HG03342 (cell line): ENCODE data around the gene SEC22B.
"Not testable (repeated sequence)": the region's sequence is repeated elsewhere in the genome, so short reads cannot be mapped to it uniquely, and the experiment has no call there.

Source experiments
- ATAC-seq: cut with Tn5 transposase; IDR thresholded peaks from one replicate; pipeline ENCODE4 v1.9.1; 2021; ENCODE audit warnings: mild to moderate bottlenecking, moderate library complexity; ENCODE audit not compliant: unreplicated experiment

SEC22B gene

GRCh38 chr1:120149420-120150059, 26.8 kb downstream of the SEC22B start:
- not testable (repeated sequence) for ATAC-seq

DNA sequence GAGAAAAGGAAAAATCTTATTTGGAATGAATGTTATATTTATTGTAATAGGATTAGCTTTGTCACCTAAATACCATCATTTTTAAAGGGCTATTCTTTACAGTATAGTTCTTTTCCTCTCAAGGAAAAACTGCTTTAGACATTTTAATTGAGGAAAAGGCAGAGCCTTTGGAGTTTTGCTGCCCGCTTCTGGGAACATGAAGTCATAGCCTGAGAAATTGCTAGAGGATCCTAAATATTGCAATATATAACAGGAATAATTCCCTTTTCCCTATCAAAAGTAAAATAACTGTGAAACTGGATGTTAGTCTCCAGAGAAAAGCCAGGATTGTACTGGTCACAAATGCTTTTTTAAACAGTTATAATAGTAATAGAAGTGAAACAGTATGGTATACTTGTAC, 30.5 kb downstream of the SEC22B start:
- not testable (repeated sequence) for ATAC-seq

GRCh38 chr1:120144626-120145025, 31.7 kb downstream of the SEC22B start:
- ATAC-seq: not testable (repeated sequence)

GRCh38 chr1:120144169-120144568, 32.2 kb downstream of the SEC22B start:
- not testable (repeated sequence) for ATAC-seq

DNA sequence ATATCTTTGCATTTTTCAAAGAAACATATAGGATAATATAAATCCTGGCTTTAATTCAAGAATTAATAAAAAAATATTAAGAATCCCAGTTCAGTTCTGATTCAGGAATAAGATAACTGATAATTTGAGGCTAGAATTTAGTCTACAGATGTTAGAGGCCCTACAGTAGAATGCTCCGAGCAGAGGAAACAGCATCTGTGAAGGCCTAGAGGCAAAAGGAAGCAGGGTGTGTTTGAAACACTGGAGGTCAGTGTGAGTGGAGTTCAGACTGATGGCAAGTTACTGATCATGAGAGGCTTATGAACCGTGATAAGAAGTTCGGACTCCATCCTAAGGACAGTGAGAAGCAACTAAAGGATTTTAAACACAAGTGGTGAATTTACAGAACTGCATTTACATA, 33.0 kb downstream of the SEC22B start:
- ATAC-seq: not testable (repeated sequence)

- ATAC-seq: peak; percentile 99
These were observed 33.6 kb downstream of the SEC22B start for GRCh38 chr1:120142512-120143263.

GRCh38 chr1:120141865-120142264, 34.5 kb downstream of the SEC22B start:
- not testable (repeated sequence) for ATAC-seq

DNA sequence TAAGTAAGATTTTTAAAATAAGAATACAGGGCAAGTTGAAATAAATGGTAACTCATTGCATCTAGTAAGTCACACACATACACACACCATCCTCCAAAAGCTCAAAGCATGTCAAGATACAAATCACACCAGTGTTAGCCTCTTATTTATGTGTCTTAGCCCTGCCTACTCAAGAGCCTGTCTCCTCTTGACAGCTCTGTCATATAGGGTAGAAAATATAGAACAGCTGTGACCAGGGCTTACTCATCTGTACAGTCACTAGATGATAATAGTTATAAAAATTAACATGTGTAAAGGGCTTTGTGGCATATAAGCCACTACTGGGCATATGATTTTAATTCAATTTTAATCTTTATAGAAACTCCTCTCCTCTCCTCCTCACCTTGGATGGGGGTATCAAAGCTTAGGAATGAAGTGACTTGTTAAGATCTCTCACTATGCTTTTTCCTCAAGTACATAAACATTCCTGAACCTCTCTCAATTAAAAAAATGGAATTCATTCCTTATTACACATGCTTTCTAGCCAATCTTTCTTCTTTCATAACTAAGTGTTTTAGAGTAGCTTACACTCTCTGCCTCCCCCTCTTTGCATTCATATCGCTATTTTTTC, 35.6 kb downstream of the SEC22B start:
- not testable (repeated sequence) for ATAC-seq

DNA sequence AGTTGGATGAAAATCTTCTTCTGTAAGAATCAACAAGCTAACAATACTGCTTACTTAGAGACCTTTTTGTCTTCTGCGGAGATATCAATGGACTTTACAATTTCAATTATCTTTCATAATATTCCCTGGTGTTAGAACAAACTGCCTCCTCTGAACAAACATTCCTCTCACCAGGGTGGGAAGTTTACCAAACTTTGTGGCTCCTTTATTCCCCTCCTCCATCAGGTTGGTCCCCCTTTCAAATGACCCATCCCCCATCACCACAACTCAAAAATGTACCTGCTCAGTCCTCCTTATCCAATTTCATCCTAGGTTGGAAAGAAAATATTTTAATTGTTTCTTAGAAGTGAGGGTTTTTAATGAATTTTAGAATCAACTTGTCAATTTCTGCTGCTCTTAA, 40.2 kb downstream of the SEC22B start:
- ATAC-seq: not testable (repeated sequence)

DNA sequence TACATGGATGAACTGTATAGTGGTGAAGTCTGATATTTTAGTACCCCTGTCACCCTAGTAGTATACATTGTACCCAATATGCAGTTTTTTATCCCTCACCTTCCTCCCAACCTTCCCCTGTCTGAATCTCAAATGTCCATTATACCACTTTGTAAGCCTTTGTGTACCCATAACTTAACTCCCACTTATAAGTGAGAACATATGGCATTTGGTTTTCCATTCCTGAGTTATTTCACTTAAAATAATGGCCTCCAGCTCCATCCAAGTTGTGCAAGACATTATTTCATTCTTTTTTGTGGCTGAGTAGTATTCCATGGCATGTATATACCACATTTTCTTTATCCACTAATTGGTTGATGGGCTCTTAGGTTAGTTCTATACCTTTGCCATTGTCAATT, 42.4 kb downstream of the SEC22B start:
- ATAC-seq: not testable (repeated sequence)

GRCh38 chr1:120133228-120133927, 42.9 kb downstream of the SEC22B start:
- ATAC-seq: no peak

- not testable (repeated sequence) for ATAC-seq
These were observed 43.9 kb downstream of the SEC22B start for GRCh38 chr1:120132406-120132763.

- ATAC-seq: not testable (repeated sequence)
These were observed 44.5 kb downstream of the SEC22B start for GRCh38 chr1:120131611-120132405.

DNA sequence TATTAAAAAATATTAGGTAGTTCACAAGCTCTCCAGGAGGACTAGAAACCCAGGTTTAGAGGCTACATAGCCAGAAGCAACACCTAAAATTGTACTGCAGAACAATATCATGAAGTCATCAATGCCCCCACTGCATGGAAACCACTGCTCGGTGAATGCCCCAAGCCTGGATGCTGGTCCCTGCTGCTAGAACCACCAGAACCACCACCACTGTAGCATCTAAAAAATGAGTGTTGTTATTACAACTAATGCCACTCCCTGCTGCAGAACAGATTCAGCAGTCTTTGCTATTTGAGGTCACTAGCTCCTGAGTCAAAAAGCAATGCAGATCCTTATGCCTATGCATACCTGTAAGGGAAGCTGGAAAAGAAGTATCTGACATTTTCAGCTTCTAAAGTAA, 48.4 kb downstream of the SEC22B start:
- ATAC-seq: not testable (repeated sequence)

DNA sequence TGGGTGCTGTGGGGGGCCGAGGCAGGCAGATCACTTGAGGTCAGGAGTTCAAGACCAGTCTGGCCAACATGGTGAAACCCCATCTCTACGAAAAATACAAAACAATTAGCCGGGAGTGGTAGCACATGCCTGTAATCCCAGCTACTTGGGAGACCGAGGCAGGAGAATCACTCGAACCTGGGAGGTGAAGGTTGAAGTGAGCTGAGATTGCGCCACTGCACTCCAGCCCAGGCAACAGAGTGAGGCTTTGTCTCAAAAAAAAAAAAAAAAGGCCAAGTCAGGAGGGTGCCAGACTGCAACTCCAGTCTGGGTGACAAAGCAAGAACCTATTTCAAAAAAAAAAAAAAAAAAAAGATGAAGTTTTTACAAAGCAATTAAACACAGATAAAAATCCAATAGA, 50.1 kb downstream of the SEC22B start:
- not testable (repeated sequence) for ATAC-seq

DNA sequence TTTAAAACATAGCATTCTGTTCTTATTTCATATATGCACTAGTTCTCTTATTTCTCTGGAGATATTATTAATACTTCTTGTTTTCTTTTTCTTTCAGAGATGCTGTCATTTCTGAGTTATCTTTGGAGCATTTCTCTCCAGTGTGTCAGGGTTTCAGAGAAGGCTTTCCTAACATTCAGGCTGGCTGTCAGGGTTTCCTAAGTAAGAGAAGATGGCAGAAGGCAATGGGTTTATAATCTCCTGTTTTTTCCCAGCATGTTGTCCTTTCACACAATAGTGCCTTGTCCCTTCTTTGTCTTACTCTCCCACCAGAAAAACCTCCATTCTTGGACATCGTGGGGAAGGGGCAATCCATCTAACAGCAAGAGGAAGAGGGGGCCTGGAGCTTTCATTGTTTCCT, 51.7 kb downstream of the SEC22B start:
- not testable (repeated sequence) for ATAC-seq

DNA sequence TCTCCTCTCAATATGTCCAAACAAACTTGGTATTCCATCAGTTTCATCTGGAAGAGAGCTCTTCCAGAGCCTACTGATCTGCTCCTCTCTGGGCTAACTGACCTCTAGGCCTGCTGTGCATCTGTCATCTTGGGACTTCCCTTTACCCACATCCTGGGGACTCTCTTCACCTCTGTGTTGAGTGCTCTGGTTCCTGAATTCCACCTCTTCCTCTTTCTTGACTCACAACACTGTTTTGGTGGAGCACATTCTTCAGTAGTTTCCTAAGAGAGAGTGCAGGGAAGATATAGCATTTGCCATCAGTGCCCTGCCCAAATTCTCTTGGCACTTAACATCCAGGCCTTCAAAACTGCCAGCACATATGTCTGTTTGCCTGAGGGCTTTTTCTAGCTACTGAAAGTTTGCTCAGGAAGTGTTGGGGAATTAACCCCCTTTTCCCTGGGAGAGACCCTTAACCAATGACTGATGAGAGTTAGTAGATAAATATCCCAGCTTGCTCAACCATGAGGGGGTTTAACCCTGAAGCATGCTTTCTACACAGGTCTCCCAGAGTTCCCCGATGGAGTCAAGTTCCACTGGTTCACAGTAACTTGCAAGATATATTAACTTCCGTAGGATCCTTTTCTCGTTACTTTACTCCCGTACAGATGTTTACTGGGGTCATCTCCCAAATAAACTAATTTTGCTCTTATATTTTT, 52.4 kb downstream of the SEC22B start:
- ATAC-seq: not testable (repeated sequence)

GRCh38 chr1:120122262-120122893, 53.9 kb downstream of the SEC22B start:
- ATAC-seq: peak; percentile 75

DNA sequence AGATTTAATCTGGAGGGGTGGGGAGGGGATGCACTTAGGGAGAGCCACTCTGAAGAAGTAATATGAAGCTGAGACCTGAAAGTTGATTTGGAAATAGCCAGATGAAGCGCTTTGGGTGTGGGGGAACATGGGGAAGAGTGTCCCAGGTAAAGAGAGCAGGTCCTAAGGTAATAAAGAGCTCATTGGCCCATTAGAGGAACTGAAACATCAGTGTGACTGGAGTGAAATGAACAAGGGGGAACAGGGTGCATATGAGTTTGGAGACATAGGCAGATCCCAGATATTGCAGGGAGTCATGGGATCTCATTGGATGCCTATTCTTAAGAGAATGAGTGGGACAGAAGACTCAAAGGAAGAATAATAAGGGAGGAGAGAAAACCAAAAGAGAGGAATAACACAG, 54.5 kb downstream of the SEC22B start:
- not testable (repeated sequence) for ATAC-seq
